ENCODE measurements around the gene CGB5.

Gene CGB5

GRCh38 chr19:49006905-49007304, 36.7 kb upstream of the CGB5 start:
- Histone ChIP-seq H3K9me3 (no peaks in the 10 kb centered on the region), H3K4me1 (ENCODE audit: control insufficient read depth in 1 of 2, insufficient read depth in 1 of 2, low read depth in 1 of 2, low read length in 1 of 2) (no peaks in the 10 kb centered on the region), H3K27me3 (no peaks in the 10 kb centered on the region), H3K4me3 (ENCODE audit: low read depth in 1 of 2, low read length in 1 of 2) (no peak overlapping the region), H3K27ac (no peak overlapping the region), H3K36me3 (peaks cover 75% of the 10 kb centered on the region)
- no peak for TF ChIP-seq CTCF (IDR thresholded peaks at IDR 0.05)

- Histone ChIP-seq H3K27me3 (no peaks in the 10 kb centered on the region), H3K4me1 (ENCODE audit: control insufficient read depth in 1 of 2, insufficient read depth in 1 of 2, low read depth in 1 of 2, low read length in 1 of 2) (no peaks in the 10 kb centered on the region), H3K36me3 (peaks cover 77% of the 10 kb centered on the region), H3K27ac (no peak overlapping the region), H3K9me3 (no peaks in the 10 kb centered on the region), H3K4me3 (ENCODE audit: low read depth in 1 of 2, low read length in 1 of 2) (no peak overlapping the region)
- TF ChIP-seq CTCF (IDR thresholded peaks at IDR 0.05), result no peak
Observed at GRCh38 chr19:49009828-49010227, 33.8 kb upstream of the CGB5 start.

- peaks cover 78% of the 10 kb centered on the region for H3K36me3 ChIP-seq
- no peak overlapping the region for H3K27ac ChIP-seq
- no peak overlapping the region for H3K4me3 ChIP-seq (ENCODE audit: low read depth in 1 of 2, low read length in 1 of 2)
- no peaks in the 10 kb centered on the region for H3K9me3 ChIP-seq
- H3K27me3 ChIP-seq, result no peaks in the 10 kb centered on the region
- no peak for TF ChIP-seq CTCF (IDR thresholded peaks at IDR 0.05)
- H3K4me1 ChIP-seq (ENCODE audit: control insufficient read depth in 1 of 2, insufficient read depth in 1 of 2, low read depth in 1 of 2, low read length in 1 of 2), result no peaks in the 10 kb centered on the region
Observed at GRCh38 chr19:49010453-49010852, 33.2 kb upstream of the CGB5 start.

- TF ChIP-seq CTCF (IDR thresholded peaks at IDR 0.05), result no peak
- no peak overlapping the region for H3K4me3 ChIP-seq (ENCODE audit: low read depth in 1 of 2, low read length in 1 of 2)
- peaks cover 78% of the 10 kb centered on the region for H3K36me3 ChIP-seq
- no peak overlapping the region for H3K27ac ChIP-seq
- no peaks in the 10 kb centered on the region for H3K27me3 ChIP-seq
- H3K4me1 ChIP-seq (ENCODE audit: control insufficient read depth in 1 of 2, insufficient read depth in 1 of 2, low read depth in 1 of 2, low read length in 1 of 2), result no peaks in the 10 kb centered on the region
- no peaks in the 10 kb centered on the region for H3K9me3 ChIP-seq
Observed at GRCh38 chr19:49011194-49011593, 32.5 kb upstream of the CGB5 start.

GRCh38 chr19:49014123-49014869, 29.4 kb upstream of the CGB5 start:
- no peak for TF ChIP-seq CTCF (IDR thresholded peaks at IDR 0.05)
- H3K36me3 ChIP-seq, result peaks cover 62% of the 10 kb centered on the region
- no peaks in the 10 kb centered on the region for H3K9me3 ChIP-seq
- H3K4me3 ChIP-seq (ENCODE audit: low read depth in 1 of 2, low read length in 1 of 2), result no peak overlapping the region
- H3K4me1 ChIP-seq (ENCODE audit: control insufficient read depth in 1 of 2, insufficient read depth in 1 of 2, low read depth in 1 of 2, low read length in 1 of 2), result peaks cover 18 to 20% of the 10 kb centered on the region in 2 experiments
- no peak overlapping the region for H3K27ac ChIP-seq
- peaks cover 23% of the 10 kb centered on the region for H3K27me3 ChIP-seq
